ENCODE measurements around the gene ABHD11. TPM values are rescaled to one million over a fixed set of nuclear protein-coding genes. Genes with fewer than 3 reads are reported as not detected.
"Not testable (repeated sequence)": the region's sequence is repeated elsewhere in the genome, so short reads cannot be mapped to it uniquely, and the experiment has no call there.

Gene ABHD11
- total and polyA plus RNA-seq, 2 experiments from 2014 or later: 30.7 to 90.9 TPM

- Histone ChIP-seq H3K27me3 (no peaks in the 10 kb centered on the region), H3K9me3 (ENCODE audit: low read depth) (no peaks in the 10 kb centered on the region), H3K27ac (no peak overlapping the region), H2AFZ (no peak overlapping the region), H3K4me3 (no peak overlapping the region), H3K4me1 (ENCODE audit: insufficient read depth) (no peaks in the 10 kb centered on the region), H4K20me1 (ENCODE audit: insufficient read depth, poor library complexity, severe bottlenecking) (no peaks in the 10 kb centered on the region), H3K9me2 (replicated peaks; ENCODE audit: insufficient read depth) (no peaks in the 10 kb centered on the region), H3K79me2 (peaks cover 6% of the 10 kb centered on the region), H3K36me3 (replicated peaks; ENCODE audit: insufficient read depth, low read depth) (no peaks in the 10 kb centered on the region), H3K4me2 (no peak overlapping the region)
- no peak for DNase-seq (ENCODE audit: low spot score)
- WGBS (ENCODE audit: low lambda C conversion rate, missing lambda C conversion rate): 94% methylated on average over 3 of the region's 3 CpGs
- TF ChIP-seq CTCF (IDR thresholded peaks at IDR 0.05; ENCODE audit: poor library complexity) (no peak), EZH2phosphoT487 (IDR thresholded peaks at IDR 0.05; ENCODE audit: low read depth, severe bottlenecking, unreplicated experiment) (no peak), EZH2 (IDR thresholded peaks at IDR 0.05; ENCODE audit: borderline replicate concordance) (no peak)
These were observed 14.8 kb downstream of the ABHD11 start for GRCh38 chr7:73723813-73724212.

GRCh38 chr7:73722785-73723184, 15.8 kb downstream of the ABHD11 start:
- no peak overlapping the region for H3K27ac ChIP-seq
- H3K79me2 ChIP-seq: peaks cover 16% of the 10 kb centered on the region
- no peaks in the 10 kb centered on the region for H3K9me3 ChIP-seq (ENCODE audit: low read depth)
- H3K9me2 ChIP-seq (replicated peaks; ENCODE audit: insufficient read depth): no peaks in the 10 kb centered on the region
- H3K4me1 ChIP-seq (ENCODE audit: insufficient read depth): peaks cover 9% of the 10 kb centered on the region
- H3K4me3 ChIP-seq: no peak overlapping the region
- TF ChIP-seq EZH2phosphoT487 (IDR thresholded peaks at IDR 0.05; ENCODE audit: low read depth, severe bottlenecking, unreplicated experiment) (no peak), CTCF (IDR thresholded peaks at IDR 0.05; ENCODE audit: poor library complexity) (no peak), EZH2 (IDR thresholded peaks at IDR 0.05; ENCODE audit: borderline replicate concordance) (no peak)
- DNase-seq (ENCODE audit: low spot score): no peak
- 79% methylated on average over 6 of the region's 6 CpGs for WGBS (ENCODE audit: low lambda C conversion rate, missing lambda C conversion rate)
- H2AFZ ChIP-seq: no peak overlapping the region
- H3K36me3 ChIP-seq (replicated peaks; ENCODE audit: insufficient read depth, low read depth): no peaks in the 10 kb centered on the region
- H3K27me3 ChIP-seq: no peaks in the 10 kb centered on the region
- no peak overlapping the region for H3K4me2 ChIP-seq
- no peaks in the 10 kb centered on the region for H4K20me1 ChIP-seq (ENCODE audit: insufficient read depth, poor library complexity, severe bottlenecking)

- H3K9me2 ChIP-seq (replicated peaks; ENCODE audit: insufficient read depth); H3K4me2 ChIP-seq; H2AFZ ChIP-seq; H3K4me3 ChIP-seq; H4K20me1 ChIP-seq (ENCODE audit: insufficient read depth, poor library complexity, severe bottlenecking); H3K9me3 ChIP-seq (ENCODE audit: low read depth); H3K27me3 ChIP-seq; H3K36me3 ChIP-seq (replicated peaks; ENCODE audit: insufficient read depth, low read depth); DNase-seq (ENCODE audit: low spot score); H3K27ac ChIP-seq: not testable (repeated sequence)
- Histone ChIP-seq H3K4me1 (ENCODE audit: insufficient read depth) (peaks cover 15% of the 10 kb centered on the region), H3K79me2 (peaks cover 22% of the 10 kb centered on the region)
- 88% methylated on average over 4 of the region's 4 CpGs for WGBS (ENCODE audit: low lambda C conversion rate, missing lambda C conversion rate)
These were observed 16.4 kb downstream of the ABHD11 start for GRCh38 chr7:73722182-73722581.

- WGBS (ENCODE audit: low lambda C conversion rate, missing lambda C conversion rate): 88% methylated on average over 3 of the region's 3 CpGs
- no peak overlapping the region for H3K27ac ChIP-seq
- peaks cover 23% of the 10 kb centered on the region for H3K4me1 ChIP-seq (ENCODE audit: insufficient read depth)
- peaks cover 30% of the 10 kb centered on the region for H3K79me2 ChIP-seq
- no peak overlapping the region for H2AFZ ChIP-seq
- no peaks in the 10 kb centered on the region for H3K36me3 ChIP-seq (replicated peaks; ENCODE audit: insufficient read depth, low read depth)
- H3K27me3 ChIP-seq: no peaks in the 10 kb centered on the region
- no peaks in the 10 kb centered on the region for H3K9me3 ChIP-seq (ENCODE audit: low read depth)
- peaks cover 3% of the 10 kb centered on the region for H4K20me1 ChIP-seq (ENCODE audit: insufficient read depth, poor library complexity, severe bottlenecking)
- DNase-seq (ENCODE audit: low spot score): no peak
- H3K4me3 ChIP-seq: no peak overlapping the region
- H3K4me2 ChIP-seq: no peak overlapping the region
- TF ChIP-seq EZH2phosphoT487 (IDR thresholded peaks at IDR 0.05; ENCODE audit: low read depth, severe bottlenecking, unreplicated experiment): no peak
- no peak for TF ChIP-seq EZH2 (IDR thresholded peaks at IDR 0.05; ENCODE audit: borderline replicate concordance)
- no peak for TF ChIP-seq CTCF (IDR thresholded peaks at IDR 0.05; ENCODE audit: poor library complexity)
- no peaks in the 10 kb centered on the region for H3K9me2 ChIP-seq (replicated peaks; ENCODE audit: insufficient read depth)
These were observed 17.2 kb downstream of the ABHD11 start for GRCh38 chr7:73721377-73721817.

- peaks cover 29% of the 10 kb centered on the region for H3K4me1 ChIP-seq (ENCODE audit: insufficient read depth)
- H3K36me3 ChIP-seq (replicated peaks; ENCODE audit: insufficient read depth, low read depth); DNase-seq (ENCODE audit: low spot score); H3K9me2 ChIP-seq (replicated peaks; ENCODE audit: insufficient read depth); H3K27ac ChIP-seq; H3K4me2 ChIP-seq; H4K20me1 ChIP-seq (ENCODE audit: insufficient read depth, poor library complexity, severe bottlenecking); H3K9me3 ChIP-seq (ENCODE audit: low read depth); H3K27me3 ChIP-seq; H2AFZ ChIP-seq; H3K4me3 ChIP-seq: not testable (repeated sequence)
- 94% methylated on average over 8 of the region's 9 CpGs for WGBS (ENCODE audit: low lambda C conversion rate, missing lambda C conversion rate)
- peaks cover 31% of the 10 kb centered on the region for H3K79me2 ChIP-seq
These were observed 18.2 kb downstream of the ABHD11 start for GRCh38 chr7:73720443-73720842.
